Loucy (cell line): Measurements from ENCODE around the gene LMX1B.

Experiments used
- CTCF ChIP-seq: fragments of 200-600 bp; sonication (generic); conservative IDR thresholded peaks from 2 replicates; pipeline ENCODE4 v1.5.1; 2014; ENCODE audit warnings: mild to moderate bottlenecking, antibody characterized with exemption, low read length
- EZH2phosphoT487 ChIP-seq: fragments of 200-600 bp; IDR thresholded peaks from 2 replicates; pipeline ENCODE4 v1.6.1; 2018; ENCODE audit warnings: antibody characterized with exemption, mild to moderate bottlenecking, moderate library complexity, borderline replicate concordance

- TF ChIP-seq CTCF (no peak), EZH2phosphoT487 (no peak)
Observed at GRCh38 chr9:126681336-126681735, 67.6 kb downstream of the LMX1B start.
